GM23338 (cell line): Measurements from ENCODE around the gene TNIP2. TPM values are rescaled to one million over a fixed set of nuclear protein-coding genes. Genes with fewer than 3 reads are reported as not detected.
A peak's percentile ranks its signal among the peaks of the same experiment; 100 is the strongest.

Experiments
- ATAC-seq: fragments of 200-7000 bp; cut with Tn5 transposase; 3 replicates; pipeline ENCODE4 v1.9.1; 2020
- DNase-seq: peaks from one replicate; pipeline ENCODE4 v3.0.0-alpha.2; 2015; ENCODE audit warnings: low spot score
- H2AFZ ChIP-seq: fragments of 200-600 bp; sonication (generic); 2 replicates; pipeline ENCODE4 v1.8.0; 2016; ENCODE audit warnings: antibody characterized with exemption, mild to moderate bottlenecking, moderate library complexity
- H3F3A ChIP-seq: fragments of 200-600 bp; sonication (generic); replicated peaks from 2 replicates; pipeline ENCODE4 v1.8.0; 2017; ENCODE audit warnings: antibody characterized with exemption, mixed run types, low read depth
- H3K27ac ChIP-seq: fragments of 200-600 bp; sonication (generic); 2 replicates; pipeline ENCODE4 v1.6.1; 2016; ENCODE audit warnings: low read depth
- H3K27me3 ChIP-seq: fragments of 200-600 bp; sonication (generic); 2 replicates; pipeline ENCODE4 v1.8.0; 2016; ENCODE audit warnings: mild to moderate bottlenecking, mixed run types, moderate library complexity; ENCODE audit not compliant: insufficient read depth
- H3K36me3 ChIP-seq: fragments of 200-600 bp; sonication (generic); 2 replicates; pipeline ENCODE4 v1.8.0; 2016; ENCODE audit warnings: mild to moderate bottlenecking; ENCODE audit not compliant: insufficient read depth
- H3K4me1 ChIP-seq: fragments of 200-600 bp; sonication (generic); 2 replicates; pipeline ENCODE4 v1.8.0; 2016; ENCODE audit warnings: mild to moderate bottlenecking, moderate library complexity; ENCODE audit not compliant: insufficient read depth
- H3K4me2 ChIP-seq: fragments of 200-600 bp; sonication (generic); 2 replicates; pipeline ENCODE4 v1.7.1; 2017; ENCODE audit warnings: mixed run types
- H3K4me3 ChIP-seq: fragments of 200-600 bp; sonication (generic); 2 replicates; pipeline ENCODE4 v1.6.1; 2016; ENCODE audit warnings: mixed run types
- H3K79me2 ChIP-seq: fragments of 200-600 bp; sonication (generic); replicated peaks from 2 replicates; pipeline ENCODE4 v1.8.0; 2017; ENCODE audit warnings: mild to moderate bottlenecking; ENCODE audit not compliant: insufficient read depth
- H3K9me2 ChIP-seq: fragments of 200-600 bp; sonication (generic); 2 replicates; pipeline ENCODE4 v1.8.0; 2017; ENCODE audit not compliant: insufficient read depth
- H4K20me1 ChIP-seq: fragments of 200-600 bp; sonication (generic); replicated peaks from 2 replicates; pipeline ENCODE4 v1.8.0; 2017; ENCODE audit warnings: mild to moderate bottlenecking; ENCODE audit not compliant: insufficient read depth
- H3K27ac Mint-ChIP-seq: 2 replicates; pipeline ENCODE4 v1.8.0; 2020; ENCODE audit warnings: inconsistent platforms, mild to moderate bottlenecking, moderate library complexity, mixed read lengths
- H3K27me3 Mint-ChIP-seq: 3 replicates; pipeline ENCODE4 v1.8.0; 2022; ENCODE audit warnings: low read depth, mild to moderate bottlenecking, moderate library complexity, mixed read lengths, inconsistent platforms; ENCODE audit not compliant: insufficient read depth, poor library complexity
- H3K36me3 Mint-ChIP-seq: 3 replicates; pipeline ENCODE4 v1.8.0; 2021; ENCODE audit warnings: low read depth, mild to moderate bottlenecking, inconsistent platforms, moderate library complexity, mixed read lengths
- H3K4me1 Mint-ChIP-seq: 3 replicates; pipeline ENCODE4 v1.8.0; 2020; ENCODE audit warnings: mild to moderate bottlenecking, inconsistent platforms, mixed read lengths
- H3K4me3 Mint-ChIP-seq: 3 replicates; pipeline ENCODE4 v1.8.0; 2021; ENCODE audit warnings: moderate library complexity, mild to moderate bottlenecking, inconsistent platforms, mixed read lengths
- H3K9me3 Mint-ChIP-seq: 3 replicates; pipeline ENCODE4 v1.8.0; 2020; ENCODE audit warnings: moderate library complexity, mild to moderate bottlenecking, inconsistent platforms, mixed read lengths
- CREB1 ChIP-seq: fragments of 250-450 bp; sonication (Bioruptor Pico); IDR thresholded peaks from 2 replicates; pipeline ENCODE4 v1.5.0; 2020; ENCODE audit warnings: low read depth, mild to moderate bottlenecking, moderate library complexity
- EZH2 ChIP-seq: fragments of 200-600 bp; sonication (generic); IDR thresholded peaks from one replicate; pipeline ENCODE4 v1.8.0; 2017; ENCODE audit warnings: antibody characterized with exemption, mild to moderate bottlenecking, low read depth; ENCODE audit not compliant: unreplicated experiment
- EZH2phosphoT487 ChIP-seq: fragments of 200-600 bp; sonication (generic); IDR thresholded peaks from one replicate; pipeline ENCODE4 v1.8.1; 2018; ENCODE audit warnings: antibody characterized with exemption; ENCODE audit not compliant: unreplicated experiment
- NANOG ChIP-seq: IDR thresholded peaks from 2 replicates; pipeline ENCODE4 v1.6.1; 2016; ENCODE audit warnings: antibody characterized with exemption, borderline replicate concordance
- STAT1 ChIP-seq: IDR thresholded peaks from one replicate; pipeline ENCODE4 v1.6.1; 2016; ENCODE audit warnings: antibody characterized with exemption; ENCODE audit not compliant: unreplicated experiment
- ZNF331 ChIP-seq: fragments of 250-450 bp; sonication (Bioruptor Pico); IDR thresholded peaks from 2 replicates; pipeline ENCODE4 v1.5.0; 2020; ENCODE audit warnings: low read depth, mild to moderate bottlenecking, moderate library complexity
- polyA plus RNA-seq: library from polyadenylated mRNA; unstranded; fragments of >200 nt; fragmentation: Nextera tagmentation; extraction: Ambion mirVana; gene quantifications from 2 replicates; pipeline ENCODE4 v1.2.1, GENCODE V29; 2016
- total RNA-seq: library from RNA; depleted of rRNA; stranded (reverse); fragments of >200 nt; shearing (Covaris generic); gene quantifications from 2 replicates; pipeline ENCODE4 v1.2.3, GENCODE V29; 2014
- TF ChIP-seq, protein P1 (sequence below): IDR thresholded peaks from one replicate; pipeline ENCODE4 v1.6.1; 2018; ENCODE audit warnings: antibody characterized with exemption; ENCODE audit not compliant: unreplicated experiment

TNIP2 gene
- total and polyA plus RNA-seq, 2 experiments from 2014 or later, result 34.8 to 61.4 TPM

DNA sequence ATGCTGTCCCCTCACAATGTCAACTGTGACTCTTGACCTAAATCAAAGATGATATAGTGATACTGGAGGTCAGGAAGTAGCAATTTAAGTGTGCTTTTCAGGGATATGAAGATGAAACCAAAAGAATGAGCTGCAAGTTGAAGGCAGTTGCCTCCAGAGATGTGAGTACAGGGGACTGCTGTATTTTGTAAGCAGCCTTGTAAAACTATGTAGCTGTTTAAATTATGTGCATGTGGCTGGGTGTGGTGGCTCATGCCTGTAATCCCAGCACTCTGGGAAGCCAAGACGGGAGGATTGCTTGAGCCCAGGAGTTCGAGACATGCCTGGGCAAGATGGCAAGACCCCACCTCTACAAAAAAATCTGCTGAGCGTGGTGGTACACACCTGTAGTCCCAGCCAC lies 15.1 kb upstream of the TNIP2 start (continued):
- TF ChIP-seq EZH2phosphoT487, result no peak

DNA sequence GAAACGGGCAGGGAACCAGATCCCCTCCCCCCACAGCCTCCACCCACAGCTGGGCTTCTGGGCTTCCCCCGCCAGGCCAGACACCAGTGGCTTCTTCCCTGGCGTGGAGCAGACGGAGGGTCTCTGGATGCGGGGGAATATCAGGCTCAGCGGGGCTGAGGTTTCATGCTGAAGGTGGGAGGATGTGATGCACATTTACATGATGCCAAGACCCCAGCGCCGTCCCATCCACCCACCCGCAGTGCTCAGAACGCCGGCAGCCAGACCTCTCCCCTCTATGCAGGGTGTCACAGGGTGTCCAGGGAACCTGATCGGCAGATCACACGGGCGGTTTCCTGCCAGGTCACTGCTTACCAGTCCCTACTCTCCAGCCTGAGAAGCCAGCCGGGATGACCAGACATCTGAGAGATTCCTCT lies 12.8 kb upstream of the TNIP2 start:
- Histone ChIP-seq H3K4me1 (peaks cover 13% of the 10 kb centered on the region), H3K27me3 (no peaks in the 10 kb centered on the region), H2AFZ (peak overlapping the region; percentile 80), H3K4me2 (0 out of 2 replicates have a peak overlapping the region, but pooled peaks have one; percentile 21), H3F3A (no peaks in the 10 kb centered on the region), H3K79me2 (no peaks in the 10 kb centered on the region), H4K20me1 (no peaks in the 10 kb centered on the region), H3K4me3 (no peak overlapping the region), H3K27ac (no peak overlapping the region), H3K9me2 (no peaks in the 10 kb centered on the region), H3K36me3 (no peaks in the 10 kb centered on the region)
- H3K9me3 Mint-ChIP-seq, result peaks cover 6% of the 10 kb centered on the region; the same call in 2 of the 3 replicates
- DNase-seq (no peak), ATAC-seq (peak; percentile 8; the same call in 1 of the 3 replicates)
- peaks cover 11% of the 10 kb centered on the region for H3K4me1 Mint-ChIP-seq
- peaks cover 7% of the 10 kb centered on the region; the same call in 1 of the 3 replicates for H3K36me3 Mint-ChIP-seq
- TF ChIP-seq ZNF331 (CRISPR knock-in tag) (no peak), CREB1 (no peak), EZH2 (no peak), STAT1 (no peak)
- TF ChIP-seq, protein P1, sequence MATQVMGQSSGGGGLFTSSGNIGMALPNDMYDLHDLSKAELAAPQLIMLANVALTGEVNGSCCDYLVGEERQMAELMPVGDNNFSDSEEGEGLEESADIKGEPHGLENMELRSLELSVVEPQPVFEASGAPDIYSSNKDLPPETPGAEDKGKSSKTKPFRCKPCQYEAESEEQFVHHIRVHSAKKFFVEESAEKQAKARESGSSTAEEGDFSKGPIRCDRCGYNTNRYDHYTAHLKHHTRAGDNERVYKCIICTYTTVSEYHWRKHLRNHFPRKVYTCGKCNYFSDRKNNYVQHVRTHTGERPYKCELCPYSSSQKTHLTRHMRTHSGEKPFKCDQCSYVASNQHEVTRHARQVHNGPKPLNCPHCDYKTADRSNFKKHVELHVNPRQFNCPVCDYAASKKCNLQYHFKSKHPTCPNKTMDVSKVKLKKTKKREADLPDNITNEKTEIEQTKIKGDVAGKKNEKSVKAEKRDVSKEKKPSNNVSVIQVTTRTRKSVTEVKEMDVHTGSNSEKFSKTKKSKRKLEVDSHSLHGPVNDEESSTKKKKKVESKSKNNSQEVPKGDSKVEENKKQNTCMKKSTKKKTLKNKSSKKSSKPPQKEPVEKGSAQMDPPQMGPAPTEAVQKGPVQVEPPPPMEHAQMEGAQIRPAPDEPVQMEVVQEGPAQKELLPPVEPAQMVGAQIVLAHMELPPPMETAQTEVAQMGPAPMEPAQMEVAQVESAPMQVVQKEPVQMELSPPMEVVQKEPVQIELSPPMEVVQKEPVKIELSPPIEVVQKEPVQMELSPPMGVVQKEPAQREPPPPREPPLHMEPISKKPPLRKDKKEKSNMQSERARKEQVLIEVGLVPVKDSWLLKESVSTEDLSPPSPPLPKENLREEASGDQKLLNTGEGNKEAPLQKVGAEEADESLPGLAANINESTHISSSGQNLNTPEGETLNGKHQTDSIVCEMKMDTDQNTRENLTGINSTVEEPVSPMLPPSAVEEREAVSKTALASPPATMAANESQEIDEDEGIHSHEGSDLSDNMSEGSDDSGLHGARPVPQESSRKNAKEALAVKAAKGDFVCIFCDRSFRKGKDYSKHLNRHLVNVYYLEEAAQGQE, result no peak
- H3K27ac Mint-ChIP-seq, result no peak overlapping the region
- H3K27me3 Mint-ChIP-seq, result peaks cover 3% of the 10 kb centered on the region
- no peak overlapping the region for H3K4me3 Mint-ChIP-seq

GRCh38 chr4:2768124-2768523 lies 12.0 kb upstream of the TNIP2 start:
- Histone ChIP-seq H3K4me2 (no peak overlapping the region), H3K27me3 (no peaks in the 10 kb centered on the region), H3K27ac (no peak overlapping the region), H3K4me1 (peaks cover 17% of the 10 kb centered on the region), H3K36me3 (no peaks in the 10 kb centered on the region), H3K4me3 (no peak overlapping the region), H4K20me1 (no peaks in the 10 kb centered on the region), H3K9me2 (no peaks in the 10 kb centered on the region), H3F3A (0 out of 2 replicates have a peak, but pooled peaks cover 3% of the 10 kb centered on the region), H3K79me2 (no peaks in the 10 kb centered on the region), H2AFZ (peak overlapping the region; percentile 80)
- Mint-ChIP-seq H3K36me3 (peaks cover 7% of the 10 kb centered on the region; the same call in 1 of the 3 replicates), H3K27me3 (peaks cover 3% of the 10 kb centered on the region), H3K4me3 (no peak overlapping the region), H3K9me3 (peaks cover 6% of the 10 kb centered on the region; the same call in 2 of the 3 replicates), H3K27ac (no peak overlapping the region), H3K4me1 (peaks cover 11% of the 10 kb centered on the region)
- no peak for ATAC-seq
- TF ChIP-seq STAT1, result no peak
- TF ChIP-seq NANOG, result no peak
- DNase-seq, result no peak
